Kidney (tissue), 14 donors: ENCODE results near the gene B4GALT7. TPM values are rescaled to one million over a fixed set of nuclear protein-coding genes. Genes with fewer than 3 reads are reported as not detected.

Experiments used
- DNase-seq, 5 donors: peaks; one replicate each; pipeline ENCODE4 v3.0.0-alpha.2; 2013 to 2020
- FAIRE-seq: peaks from 2 replicates; lab custom pipeline; 2012; peaks lifted over from hg19 to GRCh38; lab: Jason Lieb, UNC
- H3K27ac ChIP-seq, 2 donors: one replicate each; pipeline ENCODE4 v1.7.0; 2013; ENCODE audit warnings: low read depth in 2 of 2, low read length in 2 of 2, inconsistent platforms in 1 of 2
- H3K27me3 ChIP-seq: one replicate; pipeline ENCODE4 v1.7.1; 2013; ENCODE audit warnings: low read length, inconsistent platforms; ENCODE audit not compliant: control insufficient read depth, insufficient read depth
- H3K36me3 ChIP-seq, 3 donors: one replicate each; pipeline versions ENCODE4 v1.7.0 to v1.7.1; 2013; ENCODE audit warnings: low read length in 3 of 3, control low read depth in 1 of 3, inconsistent platforms in 1 of 3; ENCODE audit not compliant: insufficient read depth in 3 of 3, control insufficient read depth in 2 of 3
- H3K4me1 ChIP-seq, 3 donors: one replicate each; pipeline versions ENCODE4 v1.7.0 to v1.7.1; 2013; ENCODE audit warnings: low read length in 3 of 3, inconsistent platforms in 1 of 3, low read depth in 1 of 3; ENCODE audit not compliant: control insufficient read depth in 2 of 3, insufficient read depth in 2 of 3
- H3K4me3 ChIP-seq, 3 donors: one replicate each; pipeline versions ENCODE4 v1.7.0 to v1.8.1; 2013; ENCODE audit warnings: low read length in 3 of 3, control low read depth in 1 of 3, inconsistent platforms in 1 of 3
- H3K9ac ChIP-seq, 3 donors: one replicate each; pipeline versions ENCODE4 v1.7.0 to v1.7.1; 2013; ENCODE audit warnings: low read length in 3 of 3, control low read depth in 1 of 3, inconsistent platforms in 1 of 3
- H3K9me3 ChIP-seq, 3 donors: one replicate each; pipeline versions ENCODE4 v1.7.0 to v1.7.1; 2013; ENCODE audit warnings: low read length in 3 of 3, control low read depth in 1 of 3, inconsistent platforms in 1 of 3; ENCODE audit not compliant: control insufficient read depth in 2 of 3, insufficient read depth in 1 of 3
- intact Hi-C: fragments of 100-400 bp; cut with DNase I; formaldehyde crosslinking; loops from one replicate; pipeline ENCODE4 v1.11.1; 2022
- polyA plus RNA-seq: library from polyadenylated mRNA; stranded (reverse); fragments of 350-450 nt; fragmentation: Illumina TruSeq; extraction: RNeasy Lipid Tissue Mini Kit (QIAGEN cat#74804); gene quantifications from one replicate; pipeline ENCODE4 v1.2.3, GENCODE V29; 2014; ENCODE audit warnings: low read depth, low replicate concordance; ENCODE audit not compliant: insufficient read depth
- total RNA-seq: library from RNA; stranded (reverse); fragmentation: NEBNext Ultra II Directional; extraction: Animal tissue kit (Norgen Biotek cat#: 25700); gene quantifications from one replicate; pipeline ENCODE4 v1.2.1, GENCODE V29; 2021
- TF ChIP-seq, protein P1 (sequence below): IDR thresholded peaks from 3 replicates; pipeline ENCODE4 v1.5.1; 2012; ENCODE audit warnings: mild to moderate bottlenecking, moderate library complexity, borderline replicate concordance; ENCODE audit not compliant: insufficient read depth; ENCODE audit errors: extremely low read depth
- donor health status: control.
- donor health status: control.
- donor health status: control.
- donor health status: control.
- donor health status: control.
- donor health status: DM: yes; HTN: yes; CAD: no.
- donor health status: Normal renal cell carcinoma (clear cell type).

B4GALT7 gene
- total and polyA plus RNA-seq, 2 donors from 2014 or later = 30.7 to 42.6 TPM

DNA sequence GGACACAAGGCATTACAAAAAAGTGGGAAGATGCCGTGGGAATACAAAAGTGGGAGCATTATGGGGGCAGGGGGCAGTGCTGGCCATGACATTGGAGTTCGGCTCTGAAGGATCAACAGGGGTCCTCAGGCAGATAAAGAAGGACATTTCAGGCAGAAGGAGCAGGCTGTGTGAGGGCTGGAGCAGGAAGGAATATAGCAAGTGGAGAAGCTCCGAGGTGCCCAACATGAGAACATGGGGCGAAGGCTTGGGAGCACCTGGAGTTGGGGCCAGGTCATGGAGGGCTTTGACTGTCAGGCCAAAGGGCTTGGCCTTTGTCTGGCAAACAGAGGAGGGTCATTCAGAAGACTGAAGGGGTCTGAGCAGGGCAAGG lies 2.5 kb downstream of the B4GALT7 start:
- intact Hi-C loops = no loop called here
- Histone ChIP-seq H3K36me3 (no peaks in the 10 kb centered on the region), H3K9me3 (no peaks in the 10 kb centered on the region), H3K4me1 (peaks cover 0 to 16% (median 12%) of the 10 kb centered on the region in 3 donors), H3K27me3 (no peaks in the 10 kb centered on the region), H3K27ac (no peak overlapping the region), H3K4me3 (no peak overlapping the region), H3K9ac (peak overlapping the region in 1 of 3 donors; percentile 3)
- TF ChIP-seq, protein P1, sequence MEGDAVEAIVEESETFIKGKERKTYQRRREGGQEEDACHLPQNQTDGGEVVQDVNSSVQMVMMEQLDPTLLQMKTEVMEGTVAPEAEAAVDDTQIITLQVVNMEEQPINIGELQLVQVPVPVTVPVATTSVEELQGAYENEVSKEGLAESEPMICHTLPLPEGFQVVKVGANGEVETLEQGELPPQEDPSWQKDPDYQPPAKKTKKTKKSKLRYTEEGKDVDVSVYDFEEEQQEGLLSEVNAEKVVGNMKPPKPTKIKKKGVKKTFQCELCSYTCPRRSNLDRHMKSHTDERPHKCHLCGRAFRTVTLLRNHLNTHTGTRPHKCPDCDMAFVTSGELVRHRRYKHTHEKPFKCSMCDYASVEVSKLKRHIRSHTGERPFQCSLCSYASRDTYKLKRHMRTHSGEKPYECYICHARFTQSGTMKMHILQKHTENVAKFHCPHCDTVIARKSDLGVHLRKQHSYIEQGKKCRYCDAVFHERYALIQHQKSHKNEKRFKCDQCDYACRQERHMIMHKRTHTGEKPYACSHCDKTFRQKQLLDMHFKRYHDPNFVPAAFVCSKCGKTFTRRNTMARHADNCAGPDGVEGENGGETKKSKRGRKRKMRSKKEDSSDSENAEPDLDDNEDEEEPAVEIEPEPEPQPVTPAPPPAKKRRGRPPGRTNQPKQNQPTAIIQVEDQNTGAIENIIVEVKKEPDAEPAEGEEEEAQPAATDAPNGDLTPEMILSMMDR = no peak
- DNase-seq (no peak), FAIRE-seq (no peak)

DNA sequence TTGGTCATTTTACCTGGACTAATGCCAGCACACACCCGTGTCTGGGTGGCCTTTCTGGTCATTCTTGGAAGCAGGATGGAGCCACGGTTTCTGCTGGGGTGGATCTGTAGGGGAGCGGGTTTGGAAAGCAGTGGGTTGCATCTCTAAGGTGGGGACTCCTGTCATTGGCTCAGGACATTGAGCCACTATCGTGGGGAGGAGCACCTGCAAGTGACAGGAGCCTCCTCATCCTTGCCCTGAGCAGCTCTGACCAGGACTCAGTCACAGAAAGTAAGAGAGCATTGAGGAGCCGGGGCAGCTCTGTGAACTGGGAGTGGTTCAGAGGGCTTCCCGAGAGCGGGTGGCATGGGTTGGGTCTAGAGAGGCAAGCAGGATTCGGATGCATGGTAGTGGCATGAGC lies 3.7 kb downstream of the B4GALT7 start:
- TF ChIP-seq, protein P1 = no peak
- DNase-seq = no peak
- no peaks in the 10 kb centered on the region for H3K27me3 ChIP-seq
- intact Hi-C loops = no loop called here
- H3K4me3 ChIP-seq = no peak overlapping the region
- peaks cover 0 to 16% (median 12%) of the 10 kb centered on the region in 3 donors for H3K4me1 ChIP-seq
- H3K9ac ChIP-seq = no peak overlapping the region
- no peaks in the 10 kb centered on the region for H3K9me3 ChIP-seq
- no peaks in the 10 kb centered on the region for H3K36me3 ChIP-seq
- no peak overlapping the region for H3K27ac ChIP-seq
- FAIRE-seq = no peak

DNA sequence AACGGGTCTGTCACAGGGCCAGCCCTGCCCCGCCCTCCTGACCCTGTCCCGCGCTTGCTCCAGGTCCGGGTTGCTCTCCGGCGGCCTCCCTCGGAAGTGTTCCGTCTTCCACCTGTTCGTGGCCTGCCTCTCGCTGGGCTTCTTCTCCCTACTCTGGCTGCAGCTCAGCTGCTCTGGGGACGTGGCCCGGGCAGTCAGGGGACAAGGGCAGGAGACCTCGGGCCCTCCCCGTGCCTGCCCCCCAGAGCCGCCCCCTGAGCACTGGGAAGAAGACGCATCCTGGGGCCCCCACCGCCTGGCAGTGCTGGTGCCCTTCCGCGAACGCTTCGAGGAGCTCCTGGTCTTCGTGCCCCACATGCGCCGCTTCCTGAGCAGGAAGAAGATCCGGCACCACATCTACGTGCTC lies 4.2 kb downstream of the B4GALT7 start:
- Histone ChIP-seq H3K27ac (no peak overlapping the region), H3K9ac (no peak overlapping the region), H3K4me1 (peaks cover 0 to 16% (median 12%) of the 10 kb centered on the region in 3 donors), H3K27me3 (no peaks in the 10 kb centered on the region), H3K4me3 (no peak overlapping the region), H3K9me3 (no peaks in the 10 kb centered on the region), H3K36me3 (no peaks in the 10 kb centered on the region)
- DNase-seq (peak in 1 of 5 donors; percentile 70), FAIRE-seq (no peak)
- intact Hi-C loops = no loop called here
- TF ChIP-seq, protein P1 = no peak

DNA sequence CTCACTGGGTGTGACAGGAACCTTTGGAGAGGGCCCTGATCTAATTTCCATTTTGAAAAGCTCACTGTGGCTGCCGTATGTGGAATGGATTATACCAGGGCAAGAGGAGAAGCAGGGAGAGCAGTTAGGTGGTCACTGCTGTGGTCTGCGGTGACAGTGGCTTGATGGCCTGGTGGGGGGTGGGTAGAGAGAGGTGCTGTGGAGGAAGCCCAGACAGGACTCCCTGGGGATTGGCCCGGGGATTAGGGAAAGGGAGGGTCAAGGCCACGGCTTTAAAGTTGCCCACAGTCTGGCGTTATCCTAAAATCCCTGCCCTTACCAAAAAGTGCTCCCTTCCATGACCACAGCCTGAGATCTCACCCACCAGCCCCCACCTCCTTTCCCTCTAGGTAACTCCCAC lies 4.7 kb downstream of the B4GALT7 start:
- DNase-seq (no peak), FAIRE-seq (no peak)
- Histone ChIP-seq H3K4me1 (peaks cover 0 to 14% (median 12%) of the 10 kb centered on the region in 3 donors), H3K27ac (no peak overlapping the region), H3K27me3 (no peaks in the 10 kb centered on the region), H3K4me3 (no peak overlapping the region), H3K9me3 (no peaks in the 10 kb centered on the region), H3K9ac (no peak overlapping the region), H3K36me3 (no peaks in the 10 kb centered on the region)
- intact Hi-C loops = no loop called here
- TF ChIP-seq, protein P1 = no peak
